K562 (cell line): ENCODE data around the gene TAOK2. TPM values are rescaled to one million over a fixed set of nuclear protein-coding genes. Genes with fewer than 3 reads are reported as not detected.

Experiments used
- ATAC-seq: fragments of 200-7000 bp; cut with Tn5 transposase; 3 replicates; pipeline ENCODE4 v1.9.1; 2020; ENCODE audit warnings: moderate library complexity
- BruUV-seq: library from RNA; stranded (reverse); fragments of 400-500 nt; replicated peaks from 2 replicates; lab custom pipeline; 2021; lab: Mats Ljungman, UMichigan
- CTCF ChIA-PET: fragments of 300-600 bp; formaldehyde crosslinking; extraction: SDS; loops from one replicate; lab custom pipeline; 2021; ENCODE audit warnings: low intra/inter-chr PET ratio; lab: Yijun Ruan, JAX
- POLR2A ChIA-PET: fragments of 300-600, 350-650 bp; sonication (Branson Sonifier 250); formaldehyde crosslinking; extraction: SDS; loops from one replicate; lab custom pipeline; 2021; ENCODE audit warnings: antibody characterized with exemption, inconsistent platforms; lab: Yijun Ruan, JAX
- DNase-seq, 4 experiments: peaks; one replicate each; pipeline versions ENCODE4 v3.0.0 to v3.0.0-alpha.2; 2011 to 2018; ENCODE audit warnings: low spot score in 3 of 4, mixed read lengths in 3 of 4; ENCODE audit errors: extremely low read depth in 1 of 4
- FAIRE-seq: peaks from 2 replicates; lab custom pipeline; 2011; peaks lifted over from hg19 to GRCh38; lab: Jason Lieb, UNC
- H2AFZ ChIP-seq: 2 replicates; pipeline ENCODE4 v1.6.0; 2011; ENCODE audit warnings: low read depth, low read length, control low read depth, inconsistent platforms
- H3K27ac ChIP-seq: fragments of 200-600 bp; 3 replicates; pipeline ENCODE4 v1.8.0; 2011; ENCODE audit warnings: low read depth, mild to moderate bottlenecking, control low read depth, inconsistent platforms, low read length, moderate library complexity, mixed read lengths; ENCODE audit errors: extremely low read depth
- H3K27me3 ChIP-seq, 2 experiments: fragments of 300-600 bp in 1 of 2; 2 replicates in 1 of 2; 3 replicates in 1 of 2; pipeline versions ENCODE4 v1.6.0 to v1.8.0; 2011; ENCODE audit warnings: inconsistent platforms in 2 of 2, low read length in 2 of 2, mild to moderate bottlenecking in 1 of 2, mixed read lengths in 1 of 2, moderate library complexity in 1 of 2; ENCODE audit not compliant: control insufficient read depth in 2 of 2, insufficient read depth in 2 of 2
- H3K36me3 ChIP-seq: fragments of 300-600 bp; 3 replicates; pipeline ENCODE4 v1.8.0; 2011; ENCODE audit warnings: mild to moderate bottlenecking, low read length, inconsistent platforms; ENCODE audit not compliant: control insufficient read depth, insufficient read depth
- H3K4me1 ChIP-seq, 2 experiments: fragments of 200-600 bp in 1 of 2; replicated peaks in 1 of 2; 2 replicates in 1 of 2; 3 replicates in 1 of 2; pipeline versions ENCODE4 v1.5.1 to v1.8.0; 2011; ENCODE audit warnings: inconsistent platforms in 2 of 2, low read length in 2 of 2, mild to moderate bottlenecking in 1 of 2, mixed read lengths in 1 of 2, moderate library complexity in 1 of 2; ENCODE audit not compliant: control insufficient read depth in 2 of 2, insufficient read depth in 2 of 2
- H3K4me2 ChIP-seq: 2 replicates; pipeline ENCODE4 v1.6.1; 2011; ENCODE audit warnings: low read length, control low read depth, inconsistent platforms, mixed read lengths; ENCODE audit not compliant: insufficient read depth
- H3K4me3 ChIP-seq: fragments of 200-600 bp; sonication (generic), shearing (Covaris generic); 2 replicates; pipeline ENCODE4 v1.5.1; 2016; ENCODE audit warnings: control low read depth, inconsistent platforms
- H3K79me2 ChIP-seq: fragments of 200-600 bp; 3 replicates; pipeline ENCODE4 v1.8.0; 2011; ENCODE audit warnings: low read length, inconsistent platforms; ENCODE audit not compliant: control insufficient read depth, insufficient read depth
- H3K9ac ChIP-seq, 2 experiments: 2 replicates each; pipeline versions ENCODE4 v1.6.0 to v1.6.1; 2011; ENCODE audit warnings: low read depth in 2 of 2, low read length in 2 of 2, control low read depth in 1 of 2, inconsistent platforms in 1 of 2, mild to moderate bottlenecking in 1 of 2, mixed read lengths in 1 of 2; ENCODE audit not compliant: insufficient read depth in 1 of 2
- H3K9me1 ChIP-seq: one replicate; pipeline ENCODE4 v1.6.0; 2011; ENCODE audit warnings: inconsistent platforms, mild to moderate bottlenecking, low read length, moderate library complexity; ENCODE audit not compliant: control insufficient read depth, insufficient read depth
- H3K9me3 ChIP-seq: replicated peaks from 2 replicates; pipeline ENCODE4 v1.5.1; 2011; ENCODE audit warnings: low read depth, low read length, inconsistent platforms; ENCODE audit not compliant: control insufficient read depth, insufficient read depth
- H4K20me1 ChIP-seq: replicated peaks from 2 replicates; pipeline ENCODE4 v1.6.1; 2011; ENCODE audit warnings: low read length, inconsistent platforms, mixed read lengths; ENCODE audit not compliant: control insufficient read depth, insufficient read depth
- EWSR1 ChIP-seq: fragments of 450-650 bp; IDR thresholded peaks from 2 replicates; pipeline ENCODE4 v1.6.1; 2018; ENCODE audit warnings: borderline replicate concordance, mild to moderate bottlenecking, low read depth, moderate library complexity; ENCODE audit not compliant: partially characterized antibody
- POLR2G ChIP-seq: fragments of 200-400 bp; formaldehyde crosslinking; IDR thresholded peaks from 2 replicates; pipeline ENCODE4 v1.6.1; 2017; ENCODE audit warnings: low read depth, mild to moderate bottlenecking, antibody characterized with exemption, low read length, moderate library complexity
- ZZZ3 ChIP-seq: fragments of 450-650 bp; IDR thresholded peaks from 2 replicates; pipeline ENCODE4 v1.6.1; 2016; ENCODE audit warnings: antibody characterized with exemption, mild to moderate bottlenecking, moderate library complexity
- WGBS: fragments of 100-300 bp; shearing (Covaris generic); methylation state at CpG from one replicate; pipeline ENCODE4 v1.1.6; 2016; ENCODE audit warnings: low coverage, mixed read lengths; ENCODE audit not compliant: insufficient coverage; ENCODE audit errors: missing lambda C conversion rate; 5-methylcytosine and 5-hydroxymethylcytosine counted together
- in situ Hi-C: fragments of 300-500 bp; cut with MboI; formaldehyde crosslinking; loops from 4 replicates; pipeline ENCODE4 v1.15.0; 2018; ENCODE audit warnings: inconsistent platforms, mixed read lengths
- intact Hi-C: fragments of 100-400 bp; cut with micrococcal nuclease; formaldehyde crosslinking; loops from 2 replicates; pipeline ENCODE4 v1.14.2; 2022
- polyA plus RNA-seq, 8 experiments: library from polyadenylated mRNA; depleted of rRNA in 4 of 8; stranded (reverse) in 5 of 8; unstranded in 3 of 8; fragments of >200 nt; fragmentation: Nextera tagmentation in 2 of 8; fragmentation: Illumina TruSeq in 1 of 8; extraction: Ambion mirVana in 2 of 8; extraction: Trizol in 1 of 8; gene quantifications; 2 replicates each; pipeline versions ENCODE4 v1.2.1 to v1.2.3, GENCODE V29; 2011 to 2014; ENCODE audit warnings: inconsistent platforms in 1 of 8, missing spikeins in 1 of 8
- total RNA-seq, 7 experiments: library from RNA; depleted of rRNA in 6 of 7; stranded (reverse); fragments of >200 nt in 6 of 7; fragmentation: Illumina TruSeq in 2 of 7; extraction: Trizol in 2 of 7; gene quantifications; 2 replicates each; pipeline versions ENCODE4 v1.2.1 to v1.2.3, GENCODE V29; 2011 to 2021; ENCODE audit warnings: low replicate concordance in 1 of 7

Gene TAOK2
- total and polyA plus RNA-seq, 9 of the 15 experiments (the other 6 are each of a cell fraction or from before 2014, with no cell fraction given) = 0.10 to 41.8 (median 13.7) TPM

GRCh38 chr16:29988346-29989075, 14.8 kb downstream of the TAOK2 start:
- Histone ChIP-seq H3K36me3 (peaks cover 99% of the 10 kb centered on the region; the same call in 2 of the 3 replicates), H3K9ac (no peak overlapping the region), H3K9me3 (no peaks in the 10 kb centered on the region), H2AFZ (no peak overlapping the region), H3K9me1 (no peaks in the 10 kb centered on the region), H3K27me3 (no peaks in the 10 kb centered on the region), H3K4me1 (peaks cover 3 to 26% of the 10 kb centered on the region in 2 experiments; a peak in 3 of 5 replicates), H3K4me3 (no peak overlapping the region), H3K79me2 (no peaks in the 10 kb centered on the region), H3K27ac (no peak overlapping the region), H4K20me1 (no peaks in the 10 kb centered on the region), H3K4me2 (no peak overlapping the region)
- CTCF ChIA-PET = no interaction called here
- FAIRE-seq = no peak
- BruUV-seq = no TSS peak
- POLR2A ChIA-PET = interaction anchor here (0.6 to 2.1 kb wide), 3 partner anchors 9 to 45 kb away, joined by 3 to 14 read pairs (median 5); partner anchors contain the start of gene TAOK2
- intact Hi-C loops (no loop called here), in situ Hi-C loops (no loop called here)
- no peak for ATAC-seq
- 74% methylated on average over 15 of the region's 17 CpGs for WGBS
- DNase-seq = no peak
- TF ChIP-seq EWSR1 = no peak
- TF ChIP-seq ZZZ3 = no peak
- TF ChIP-seq POLR2G = peak; percentile 22; the same call in 1 of the 2 replicates
